ENCODE results near the gene GPC6. TPM values are rescaled to one million over a fixed set of nuclear protein-coding genes. Genes with fewer than 3 reads are reported as not detected.

GPC6 gene
- total and polyA plus RNA-seq, 9 of the 15 experiments (the other 6 are each of a cell fraction or from before 2014, with no cell fraction given) = under 0.01 to 0.20 (median 0.01) TPM; not detected in 4

DNA sequence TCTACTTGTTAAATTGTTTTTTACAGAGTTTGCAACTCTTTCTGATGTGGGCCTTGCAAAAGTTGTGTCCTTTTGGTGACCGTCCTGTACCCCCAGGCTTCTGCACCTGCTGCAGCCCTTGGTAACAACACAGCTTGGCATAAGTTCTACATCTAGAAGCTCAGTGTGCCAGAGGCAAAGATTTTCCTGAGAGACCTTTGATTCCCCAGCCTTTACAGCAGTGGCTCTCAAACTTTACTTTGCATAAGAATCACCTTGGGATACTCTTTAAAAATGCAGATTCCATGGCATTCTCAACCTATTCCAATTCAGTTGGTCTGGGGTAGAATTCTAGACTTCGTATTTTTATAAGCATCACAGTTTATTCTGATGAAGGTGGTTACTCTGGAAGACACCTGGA lies 991.9 kb downstream of the GPC6 start (continued):
- no peak for TF ChIP-seq CREB1 (IDR thresholded peaks at IDR 0.05)
- TF ChIP-seq CREB1 (CRISPR knock-in tag; IDR thresholded peaks at IDR 0.05) = no peak
- TF ChIP-seq, protein P1, sequence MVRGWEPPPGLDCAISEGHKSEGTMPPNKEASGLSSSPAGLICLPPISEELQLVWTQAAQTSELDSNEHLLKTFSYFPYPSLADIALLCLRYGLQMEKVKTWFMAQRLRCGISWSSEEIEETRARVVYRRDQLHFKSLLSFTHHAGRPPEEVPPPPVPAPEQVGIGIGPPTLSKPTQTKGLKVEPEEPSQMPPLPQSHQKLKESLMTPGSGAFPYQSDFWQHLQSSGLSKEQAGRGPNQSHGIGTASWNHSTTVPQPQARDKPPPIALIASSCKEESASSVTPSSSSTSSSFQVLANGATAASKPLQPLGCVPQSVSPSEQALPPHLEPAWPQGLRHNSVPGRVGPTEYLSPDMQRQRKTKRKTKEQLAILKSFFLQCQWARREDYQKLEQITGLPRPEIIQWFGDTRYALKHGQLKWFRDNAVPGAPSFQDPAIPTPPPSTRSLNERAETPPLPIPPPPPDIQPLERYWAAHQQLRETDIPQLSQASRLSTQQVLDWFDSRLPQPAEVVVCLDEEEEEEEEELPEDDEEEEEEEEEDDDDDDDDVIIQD (CRISPR knock-in tag; IDR thresholded peaks at IDR 0.05) = no peak
- no peak for TF ChIP-seq PML (IDR thresholded peaks at IDR 0.05; ENCODE audit: low read length)
- no peak for TF ChIP-seq DPF2 (IDR thresholded peaks at IDR 0.05)
- TF ChIP-seq SMARCC2 (IDR thresholded peaks at IDR 0.05; ENCODE audit: low read depth) = no peak
- no peak for TF ChIP-seq NCOR1 (IDR thresholded peaks at IDR 0.05)

DNA sequence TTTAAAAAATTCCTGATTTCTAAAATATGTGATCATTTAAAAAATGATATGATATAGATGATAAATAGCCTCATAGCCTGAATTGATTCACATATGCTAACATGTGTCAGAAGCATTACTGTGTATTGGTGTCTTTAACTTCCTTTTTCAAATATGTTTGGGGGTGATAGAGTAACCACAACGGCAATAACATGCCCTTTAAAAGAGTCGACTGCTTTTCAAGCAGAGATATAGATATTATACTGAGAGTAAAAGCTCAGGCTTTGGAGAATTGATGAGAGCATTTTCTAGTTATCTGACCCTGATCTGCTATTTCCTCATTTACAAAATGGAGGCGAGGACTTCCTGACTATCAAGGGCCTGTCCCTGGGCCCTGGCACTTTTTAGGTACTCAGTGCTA lies 992.3 kb downstream of the GPC6 start:
- H3K36me3 ChIP-seq (ENCODE audit: control insufficient read depth, insufficient read depth, low read length) = no peaks in the 10 kb centered on the region
- no peak overlapping the region for H3K9ac ChIP-seq (ENCODE audit: insufficient read depth in 1 of 2, low read depth in 2 of 2, low read length in 2 of 2)
- H3K4me2 ChIP-seq (ENCODE audit: insufficient read depth, low read length) = no peak overlapping the region
- H3K4me3 ChIP-seq = no peak overlapping the region
- TF ChIP-seq MYBL2 (IDR thresholded peaks at IDR 0.05; ENCODE audit: low read depth) (no peak), MYBL2 (CRISPR knock-in tag; IDR thresholded peaks at IDR 0.05; ENCODE audit: borderline replicate concordance) (no peak), ZNF165 (CRISPR knock-in tag; IDR thresholded peaks at IDR 0.05; ENCODE audit: borderline replicate concordance) (no peak), CAMTA2 (CRISPR knock-in tag; conservative IDR thresholded peaks at IDR 0.05) (no peak), HNRNPUL1 (IDR thresholded peaks at IDR 0.05; ENCODE audit: low read length) (no peak), ZNF274 (IDR thresholded peaks at IDR 0.05; ENCODE audit: borderline replicate concordance, low read depth, low read length) (no peak), ZKSCAN1 (IDR thresholded peaks at IDR 0.05; ENCODE audit: low read depth, low read length) (no peak)
- ChIA-PET CTCF (ENCODE audit: low intra/inter-chr PET ratio) (no interaction called here), POLR2A (no interaction called here)
- H4K20me1 ChIP-seq (replicated peaks; ENCODE audit: control insufficient read depth, insufficient read depth, low read length) = no peaks in the 10 kb centered on the region
- BruUV-seq (replicated peaks) = no TSS peak
- H3K27ac ChIP-seq (ENCODE audit: extremely low read depth, low read depth, low read length) = no peak overlapping the region
- H2AFZ ChIP-seq (ENCODE audit: low read depth, low read length) = no peak overlapping the region
- FAIRE-seq (no peak), ATAC-seq (no peak), DNase-seq (ENCODE audit: extremely low read depth in 1 of 4, low spot score in 3 of 4) (no peak)
- WGBS (ENCODE audit: insufficient coverage, low coverage, missing lambda C conversion rate) = 3% methylated on average over 3 of the region's 3 CpGs
- intact Hi-C loops (cut with micrococcal nuclease) (no loop called here), in situ Hi-C loops (cut with MboI) (no loop called here)
- no peaks in the 10 kb centered on the region for H3K79me2 ChIP-seq (ENCODE audit: control insufficient read depth, insufficient read depth, low read length)
- H3K27me3 ChIP-seq (ENCODE audit: control insufficient read depth in 2 of 2, insufficient read depth in 2 of 2, low read length in 2 of 2) = no peaks in the 10 kb centered on the region
- H3K9me1 ChIP-seq (ENCODE audit: control insufficient read depth, insufficient read depth, low read length) = no peaks in the 10 kb centered on the region
- H3K4me1 ChIP-seq (replicated peaks in 1 of 2; ENCODE audit: control insufficient read depth in 2 of 2, insufficient read depth in 2 of 2, low read length in 2 of 2) = no peaks in the 10 kb centered on the region
- H3K9me3 ChIP-seq (replicated peaks; ENCODE audit: control insufficient read depth, insufficient read depth, low read depth, low read length) = no peaks in the 10 kb centered on the region
